Gastroesophageal sphincter (tissue), 4 donors: ENCODE data around the gene HHAT. TPM values are rescaled to one million over a fixed set of nuclear protein-coding genes. Genes with fewer than 3 reads are reported as not detected.

Experiments
- ATAC-seq: fragments of 150-250 bp; one replicate; pipeline ENCODE4 v1.9.1; 2016; ENCODE audit warnings: mild to moderate bottlenecking, moderate library complexity
- H3K27ac ChIP-seq, 4 donors: fragments of 200-600 bp; sonication (generic) in 3 of 4; 1 replicate in 3 of 4; 2 replicates in 1 of 4; pipeline ENCODE4 v1.5.1; 2016 to 2019
- H3K27me3 ChIP-seq: fragments of 200-600 bp; sonication (generic); one replicate; pipeline ENCODE4 v1.5.1; 2019
- H3K36me3 ChIP-seq, 2 donors: fragments of 200-600 bp; sonication (generic); one replicate each; pipeline ENCODE4 v1.5.1; 2019; ENCODE audit warnings: control low read depth in 1 of 2
- H3K4me1 ChIP-seq, 3 donors: fragments of 200-600 bp; sonication (generic); 1 replicate in 2 of 3; 2 replicates in 1 of 3; pipeline ENCODE4 v1.5.1; 2016 to 2019; ENCODE audit warnings: control low read depth in 2 of 3
- H3K4me3 ChIP-seq, 2 donors: fragments of 200-600 bp; sonication (generic); one replicate each; pipeline ENCODE4 v1.5.1; 2019; ENCODE audit warnings: mild to moderate bottlenecking in 1 of 2, moderate library complexity in 1 of 2
- H3K9me3 ChIP-seq, 3 donors: fragments of 200-600 bp; sonication (generic); one replicate each; pipeline ENCODE4 v1.5.1; 2017 to 2019; ENCODE audit warnings: control low read depth in 2 of 3
- EP300 ChIP-seq: sonication (generic); formaldehyde crosslinking; IDR thresholded peaks from one replicate; pipeline ENCODE4 v1.6.1; 2017; ENCODE audit warnings: antibody characterized with exemption, mild to moderate bottlenecking
- POLR2A ChIP-seq, 2 donors: fragments of 450-650 bp; IDR thresholded peaks; one replicate each; pipeline ENCODE4 v1.6.1; 2017; ENCODE audit warnings: antibody characterized with exemption in 2 of 2, mild to moderate bottlenecking in 2 of 2, moderate library complexity in 1 of 2
- POLR2AphosphoS5 ChIP-seq: sonication (generic); formaldehyde crosslinking; IDR thresholded peaks from one replicate; pipeline ENCODE4 v1.6.1; 2017; ENCODE audit warnings: antibody characterized with exemption
- WGBS, 2 donors: methylation state at CpG; one replicate each; pipeline ENCODE4 v1.1.5; 2018; ENCODE audit warnings: low coverage in 1 of 2; 5-methylcytosine and 5-hydroxymethylcytosine counted together
- total RNA-seq, 4 donors: library from RNA; depleted of rRNA; stranded (reverse); fragments of >200 nt; gene quantifications; one replicate each; pipeline ENCODE4 v1.1.0, GENCODE V29; 2016
- TF ChIP-seq, protein P1 (sequence below), 4 experiments: fragments of 200-600 bp in 2 of 4; fragments of 450-650 bp in 2 of 4; sonication (generic) in 1 of 4; IDR thresholded peaks; one replicate each; pipeline ENCODE4 v1.5.1; 2017 to 2019; ENCODE audit warnings: antibody characterized with exemption in 4 of 4, mild to moderate bottlenecking in 2 of 4, moderate library complexity in 2 of 4

HHAT gene
- total RNA-seq, 4 donors from 2014 or later = 1.2 to 2.4 (median 1.9) TPM

DNA sequence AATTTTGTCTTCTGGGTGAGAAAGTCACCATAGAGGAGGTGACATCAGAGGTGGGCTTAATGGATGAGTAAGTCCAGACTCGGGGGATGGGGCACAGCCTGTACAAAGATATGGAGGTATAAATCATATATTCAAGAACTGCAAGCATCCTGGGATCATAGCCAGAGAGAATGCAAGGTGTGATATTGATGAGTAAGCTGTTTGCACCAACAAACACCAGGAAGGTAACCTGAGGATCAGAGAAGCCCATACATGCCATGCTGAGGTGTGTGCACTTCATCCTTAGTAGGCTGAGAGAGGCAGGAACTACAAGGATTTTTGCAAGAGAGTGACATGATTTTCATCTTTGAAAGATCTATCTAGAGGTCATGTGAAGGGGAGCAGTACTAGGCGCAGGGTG is 306.4 kb downstream of the HHAT start:
- 85 to 100% methylated on average over 1 to 2 of the region's 2 CpGs for WGBS, 2 donors
- no peak for ATAC-seq
- TF ChIP-seq EP300 = no peak
- no peak for TF ChIP-seq POLR2AphosphoS5
- TF ChIP-seq, protein P1, sequence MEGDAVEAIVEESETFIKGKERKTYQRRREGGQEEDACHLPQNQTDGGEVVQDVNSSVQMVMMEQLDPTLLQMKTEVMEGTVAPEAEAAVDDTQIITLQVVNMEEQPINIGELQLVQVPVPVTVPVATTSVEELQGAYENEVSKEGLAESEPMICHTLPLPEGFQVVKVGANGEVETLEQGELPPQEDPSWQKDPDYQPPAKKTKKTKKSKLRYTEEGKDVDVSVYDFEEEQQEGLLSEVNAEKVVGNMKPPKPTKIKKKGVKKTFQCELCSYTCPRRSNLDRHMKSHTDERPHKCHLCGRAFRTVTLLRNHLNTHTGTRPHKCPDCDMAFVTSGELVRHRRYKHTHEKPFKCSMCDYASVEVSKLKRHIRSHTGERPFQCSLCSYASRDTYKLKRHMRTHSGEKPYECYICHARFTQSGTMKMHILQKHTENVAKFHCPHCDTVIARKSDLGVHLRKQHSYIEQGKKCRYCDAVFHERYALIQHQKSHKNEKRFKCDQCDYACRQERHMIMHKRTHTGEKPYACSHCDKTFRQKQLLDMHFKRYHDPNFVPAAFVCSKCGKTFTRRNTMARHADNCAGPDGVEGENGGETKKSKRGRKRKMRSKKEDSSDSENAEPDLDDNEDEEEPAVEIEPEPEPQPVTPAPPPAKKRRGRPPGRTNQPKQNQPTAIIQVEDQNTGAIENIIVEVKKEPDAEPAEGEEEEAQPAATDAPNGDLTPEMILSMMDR (IDR thresholded peaks at IDR 0.05) = no peak
- TF ChIP-seq POLR2A (IDR thresholded peaks at IDR 0.05) = no peak

DNA sequence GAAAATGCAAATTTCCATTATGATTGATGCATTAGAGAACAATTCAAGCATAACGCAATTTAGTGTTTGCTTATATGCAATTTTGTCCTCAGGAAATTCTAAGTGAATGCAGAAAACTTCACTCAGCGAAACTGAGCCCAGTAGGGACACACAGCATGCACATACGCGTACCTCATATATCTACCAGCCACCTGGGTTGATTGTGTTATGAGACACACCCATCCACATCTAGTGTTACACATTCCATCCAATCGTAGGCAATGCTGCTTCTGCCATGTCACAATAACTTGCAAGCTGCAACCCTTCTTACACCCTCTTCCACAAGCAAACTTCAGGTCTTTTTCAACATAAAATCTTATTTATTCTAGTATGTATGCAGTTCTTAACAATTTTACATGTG is 312.9 kb downstream of the HHAT start:
- Histone ChIP-seq H3K27me3 (no peaks in the 10 kb centered on the region), H3K36me3 (no peaks in the 10 kb centered on the region), H3K4me3 (no peak overlapping the region), H3K9me3 (no peaks in the 10 kb centered on the region), H3K4me1 (no peaks in the 10 kb centered on the region), H3K27ac (no peak overlapping the region)
- TF ChIP-seq, protein P1 (IDR thresholded peaks at IDR 0.05) = no peak
- TF ChIP-seq EP300 = no peak
- no peak for TF ChIP-seq POLR2AphosphoS5
- no peak for TF ChIP-seq POLR2A (IDR thresholded peaks at IDR 0.05)
- no peak for ATAC-seq
- 70 to 94% methylated on average over 5 of the region's 5 CpGs for WGBS, 2 donors

More for the DNA sequence above, 306.4 kb downstream of the HHAT start:
- no peak overlapping the region for H3K27ac ChIP-seq
- no peaks in the 10 kb centered on the region for H3K4me1 ChIP-seq
- no peak overlapping the region for H3K4me3 ChIP-seq
- H3K27me3 ChIP-seq = no peaks in the 10 kb centered on the region
- no peaks in the 10 kb centered on the region for H3K36me3 ChIP-seq
- H3K9me3 ChIP-seq = no peaks in the 10 kb centered on the region

DNA sequence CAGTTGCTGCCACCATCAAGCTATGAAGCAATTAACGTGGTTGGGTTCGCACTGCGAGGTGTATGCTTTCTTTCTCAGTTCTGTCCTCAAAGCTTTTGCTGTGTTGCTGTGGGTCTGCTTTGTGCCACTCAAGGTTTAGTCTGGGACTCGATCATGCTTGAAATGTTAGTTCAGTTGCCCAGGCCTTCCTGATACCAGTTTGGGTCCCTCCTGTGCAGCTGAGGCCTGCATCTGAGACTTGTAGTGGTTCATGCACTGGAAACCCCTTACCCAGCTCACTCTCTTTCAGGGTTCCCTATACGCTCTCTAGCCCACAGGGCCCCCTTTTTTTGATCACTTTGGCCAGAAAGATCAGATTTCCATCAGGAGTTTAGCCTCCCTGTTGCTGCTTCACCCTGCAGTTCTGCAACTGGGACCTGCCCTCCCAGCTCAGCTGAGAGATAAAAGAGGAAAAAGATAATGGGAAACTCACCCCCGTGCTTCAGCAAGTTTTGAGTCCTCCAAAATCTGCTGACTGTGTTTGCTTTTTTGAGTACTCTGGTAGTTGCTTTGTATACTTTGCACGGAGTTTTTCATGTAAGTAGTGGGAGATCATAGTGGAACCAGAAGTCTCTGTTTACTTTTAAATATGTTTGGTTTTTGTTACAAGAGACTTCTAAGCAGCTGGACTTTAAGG is 317.0 kb downstream of the HHAT start:
- Histone ChIP-seq H3K9me3 (no peaks in the 10 kb centered on the region), H3K4me1 (no peaks in the 10 kb centered on the region), H3K27me3 (no peaks in the 10 kb centered on the region), H3K27ac (no peak overlapping the region), H3K4me3 (no peak overlapping the region), H3K36me3 (no peaks in the 10 kb centered on the region)
- 70 to 75% methylated on average over 6 to 7 of the region's 7 CpGs for WGBS, 2 donors
- ATAC-seq = no peak
- TF ChIP-seq EP300 (no peak), POLR2AphosphoS5 (no peak), POLR2A (IDR thresholded peaks at IDR 0.05) (no peak)
- TF ChIP-seq, protein P1 (IDR thresholded peaks at IDR 0.05) = no peak

GRCh38 chr1:210646258-210646616 is 317.5 kb downstream of the HHAT start:
- ATAC-seq = no peak
- Histone ChIP-seq H3K9me3 (no peaks in the 10 kb centered on the region), H3K36me3 (no peaks in the 10 kb centered on the region), H3K27ac (no peak overlapping the region), H3K4me1 (no peaks in the 10 kb centered on the region), H3K27me3 (no peaks in the 10 kb centered on the region), H3K4me3 (no peak overlapping the region)
- TF ChIP-seq, protein P1 (IDR thresholded peaks at IDR 0.05) = no peak
- no peak for TF ChIP-seq EP300
- TF ChIP-seq POLR2AphosphoS5 = no peak
- no peak for TF ChIP-seq POLR2A (IDR thresholded peaks at IDR 0.05)
- WGBS, 2 donors = 58 to 66% methylated on average over 2 of the region's 2 CpGs
